ENCODE measurements around the gene GPX7. TPM values are rescaled to one million over a fixed set of nuclear protein-coding genes. Genes with fewer than 3 reads are reported as not detected.

Gene GPX7
- 10 to 100 TPM in 1 of 6 donors, 1 to 10 TPM in 5; 4.3 to 11.5 (median 9.2) TPM for total RNA-seq

- DNase-seq (peak; percentile 55 to 91), ATAC-seq (ENCODE audit: low FRiP score in 2 of 2) (peak in 1 of 2 donors; percentile 74)
- Histone ChIP-seq H3K36me3 (peaks cover 0 to 8% (median 3%) of the 10 kb centered on the region in 4 donors), H3K4me3 (peak within 1 kb of the TSS; percentile 34 to 68 (median 62)), H3K4me1 (peaks cover 17 to 31% (median 27%) of the 10 kb centered on the region in 4 donors), H3K27me3 (no peaks in the 10 kb centered on the region), H3K27ac (peak within 1 kb of the TSS; percentile 34 to 88 (median 78)), H3K9me3 (no peaks in the 10 kb centered on the region)
- TF ChIP-seq EP300 (IDR thresholded peaks at IDR 0.05) (no peak), POLR2A (IDR thresholded peaks at IDR 0.05) (peak in 1 of 4 donors; percentile 21), POLR2AphosphoS5 (IDR thresholded peaks at IDR 0.05) (peak in 1 of 2 donors; percentile 51)
- WGBS, 2 donors: 6 to 9% methylated on average over 15 to 21 of the region's 97 CpGs
These were observed at the start of gene GPX7 for GRCh38 chr1:52601991-52602855. TSS of gene GPX7 (plus strand) at chr1:52602371. CDS start at chr1:52602410, 39 bp downstream.

- WGBS, 2 donors: 1% methylated on average over 21 to 64 of the region's 68 CpGs
- H3K36me3 ChIP-seq: no peaks in the 10 kb centered on the region
- H3K4me3 ChIP-seq: peak within 1 kb of the TSS; percentile 84 to 97 (median 90)
- no peaks in the 10 kb centered on the region for H3K27me3 ChIP-seq
- H3K4me1 ChIP-seq: peaks cover 12 to 23% (median 17%) of the 10 kb centered on the region in 4 donors
- DNase-seq (peak; percentile 65 to 95), ATAC-seq (ENCODE audit: low FRiP score in 2 of 2) (peak; percentile 89 to 90)
- H3K27ac ChIP-seq: peak within 1 kb of the TSS; percentile 85 to 95 (median 92)
- TF ChIP-seq CTCF (IDR thresholded peaks at IDR 0.05) (no peak), POLR2AphosphoS5 (IDR thresholded peaks at IDR 0.05) (peak in 1 of 2 donors; percentile 69), EP300 (IDR thresholded peaks at IDR 0.05) (no peak), POLR2A (IDR thresholded peaks at IDR 0.05) (peak in 1 of 4 donors; percentile 54)
- H3K9me3 ChIP-seq: no peaks in the 10 kb centered on the region
These were observed 49.4 kb upstream of the GPX7 start, which contains the start of gene TUT4 for GRCh38 chr1:52552505-52553361. TSS of gene TUT4 (minus strand) at chr1:52553092. CDS start at chr1:52526280, 26,812 bp downstream.

GRCh38 chr1:52553362-52554266 lies 48.6 kb upstream of the GPX7 start:
- TF ChIP-seq EP300 (IDR thresholded peaks at IDR 0.05) (no peak), POLR2AphosphoS5 (IDR thresholded peaks at IDR 0.05) (peak in 1 of 2 donors; percentile 23), POLR2A (IDR thresholded peaks at IDR 0.05) (peak in 2 of 4 donors; percentile 58 to 63), CTCF (IDR thresholded peaks at IDR 0.05) (peak in 1 of 6 experiments; percentile 10)
- DNase-seq (peak; percentile 87 to 97), ATAC-seq (ENCODE audit: low FRiP score in 2 of 2) (peak; percentile 92 to 96)
- Histone ChIP-seq H3K4me1 (peaks cover 12 to 23% (median 17%) of the 10 kb centered on the region in 4 donors), H3K4me3 (peak overlapping the region; percentile 84 to 97 (median 90)), H3K36me3 (no peaks in the 10 kb centered on the region), H3K9me3 (no peaks in the 10 kb centered on the region), H3K27ac (peak overlapping the region; percentile 85 to 95 (median 92)), H3K27me3 (no peaks in the 10 kb centered on the region)
- 7 to 19% methylated on average over 8 to 35 of the region's 66 CpGs for WGBS, 2 donors

- WGBS, 2 donors: 76 to 80% methylated on average over 6 of the region's 6 CpGs
- no peak for DNase-seq
- no peak for ATAC-seq (ENCODE audit: low FRiP score in 2 of 2)
- no peaks in the 10 kb centered on the region for H3K27me3 ChIP-seq
- H3K36me3 ChIP-seq: no peaks in the 10 kb centered on the region
- no peak for TF ChIP-seq CTCF (IDR thresholded peaks at IDR 0.05)
- no peak for TF ChIP-seq POLR2A (IDR thresholded peaks at IDR 0.05)
- TF ChIP-seq EP300 (IDR thresholded peaks at IDR 0.05): no peak
- TF ChIP-seq POLR2AphosphoS5 (IDR thresholded peaks at IDR 0.05): no peak
- peak overlapping the region in 1 of 4 donors; percentile 95 for H3K27ac ChIP-seq
- peak overlapping the region in 2 of 4 donors; percentile 84 to 90 for H3K4me3 ChIP-seq
- peaks cover 12 to 23% (median 17%) of the 10 kb centered on the region in 4 donors for H3K4me1 ChIP-seq
- no peaks in the 10 kb centered on the region for H3K9me3 ChIP-seq
These were observed 47.9 kb upstream of the GPX7 start for GRCh38 chr1:52554267-52554640.
